Activated CD8-positive, alpha-beta T cell treated with anti-CD3 and anti-CD28 coated beads for 36 hours (primary cell): ENCODE measurements around the gene MYO6. TPM values are rescaled to one million over a fixed set of nuclear protein-coding genes. Genes with fewer than 3 reads are reported as not detected.

Source experiments
- ATAC-seq: fragments of 200-7000 bp; cut with Tn5 transposase; one replicate; pipeline ENCODE4 v1.10.0; 2021; ENCODE audit warnings: mild to moderate bottlenecking, moderate library complexity
- CTCF ChIA-PET: fragments of 350-600 bp; sonication (Branson Sonifier 250); formaldehyde crosslinking; loops from one replicate; lab custom pipeline; 2021; ENCODE audit warnings: antibody characterized with exemption; lab: Charles Lee
- POLR2A ChIA-PET: fragments of 350-600 bp; sonication (Branson Sonifier 250); formaldehyde crosslinking; loops from one replicate; lab custom pipeline; 2021; ENCODE audit warnings: antibody characterized with exemption; lab: Charles Lee
- DNase-seq: peaks from one replicate; pipeline ENCODE4 v3.0.0-alpha.2; 2020
- H3K27ac Mint-ChIP-seq: one replicate; pipeline ENCODE4 v1.8.0; 2021; ENCODE audit warnings: mild to moderate bottlenecking, mixed read lengths
- H3K27me3 Mint-ChIP-seq: one replicate; pipeline ENCODE4 v1.8.0; 2021; ENCODE audit warnings: mixed read lengths
- H3K36me3 Mint-ChIP-seq: one replicate; pipeline ENCODE4 v1.8.0; 2021; ENCODE audit warnings: low read depth, mixed read lengths
- H3K4me1 Mint-ChIP-seq: one replicate; pipeline ENCODE4 v1.8.0; 2021; ENCODE audit warnings: low read depth, mixed read lengths
- H3K4me3 Mint-ChIP-seq: one replicate; pipeline ENCODE4 v1.8.0; 2021; ENCODE audit warnings: mild to moderate bottlenecking, moderate library complexity, mixed read lengths
- H3K9me3 Mint-ChIP-seq: one replicate; pipeline ENCODE4 v1.8.0; 2021; ENCODE audit warnings: mixed read lengths
- CTCF ChIP-seq: fragments of 200-600 bp; IDR thresholded peaks from one replicate; pipeline ENCODE4 v1.8.0; 2022; ENCODE audit warnings: antibody characterized with exemption, mild to moderate bottlenecking
- intact Hi-C: fragments of 100-400 bp; cut with micrococcal nuclease; formaldehyde crosslinking; loops from one replicate; pipeline ENCODE4 v1.10.0; 2022
- total RNA-seq, 2 experiments: library from RNA; stranded (reverse); gene quantifications; one replicate each; pipeline ENCODE4 v1.2.3, GENCODE V29; 2021

Gene MYO6
- total RNA-seq, 2 experiments from 2014 or later, result 1.4 TPM

- H3K36me3 Mint-ChIP-seq, result no peaks in the 10 kb centered on the region
- H3K4me3 Mint-ChIP-seq, result no peak overlapping the region
- intact Hi-C loops, result no loop called here
- peak; percentile 94 for ATAC-seq
- no peaks in the 10 kb centered on the region for H3K9me3 Mint-ChIP-seq
- H3K27ac Mint-ChIP-seq, result no peak overlapping the region
- POLR2A ChIA-PET, result no interaction called here
- peak; percentile 54 for DNase-seq
- H3K27me3 Mint-ChIP-seq, result no peaks in the 10 kb centered on the region
- CTCF ChIA-PET, result no interaction called here
- H3K4me1 Mint-ChIP-seq, result peaks cover 10% of the 10 kb centered on the region
- TF ChIP-seq CTCF, result no peak
Observed at GRCh38 chr6:75830959-75831885, 82.2 kb downstream of the MYO6 start.

- DNase-seq (no peak), ATAC-seq (no peak)
- CTCF ChIA-PET, result no interaction called here
- intact Hi-C loops, result no loop called here
- Mint-ChIP-seq H3K27me3 (no peaks in the 10 kb centered on the region), H3K4me1 (peaks cover 10% of the 10 kb centered on the region), H3K4me3 (no peak overlapping the region), H3K27ac (no peak overlapping the region), H3K9me3 (no peaks in the 10 kb centered on the region), H3K36me3 (no peaks in the 10 kb centered on the region)
- TF ChIP-seq CTCF, result no peak
- POLR2A ChIA-PET, result no interaction called here
Observed at GRCh38 chr6:75834447-75834846, 85.4 kb downstream of the MYO6 start.

- Mint-ChIP-seq H3K4me3 (no peak overlapping the region), H3K9me3 (no peaks in the 10 kb centered on the region), H3K4me1 (no peaks in the 10 kb centered on the region), H3K27me3 (no peaks in the 10 kb centered on the region), H3K27ac (no peak overlapping the region), H3K36me3 (no peaks in the 10 kb centered on the region)
- TF ChIP-seq CTCF, result no peak
- ChIA-PET CTCF (interaction anchor here (1.1 kb wide), 1 partner anchor 20 kb away, joined by 3 read pairs; no protein-coding TSS in a partner anchor), POLR2A (no interaction called here)
- intact Hi-C loops, result no loop called here
- ATAC-seq (no peak), DNase-seq (no peak)
Observed at GRCh38 chr6:75842191-75842590, 93.2 kb downstream of the MYO6 start.

DNA sequence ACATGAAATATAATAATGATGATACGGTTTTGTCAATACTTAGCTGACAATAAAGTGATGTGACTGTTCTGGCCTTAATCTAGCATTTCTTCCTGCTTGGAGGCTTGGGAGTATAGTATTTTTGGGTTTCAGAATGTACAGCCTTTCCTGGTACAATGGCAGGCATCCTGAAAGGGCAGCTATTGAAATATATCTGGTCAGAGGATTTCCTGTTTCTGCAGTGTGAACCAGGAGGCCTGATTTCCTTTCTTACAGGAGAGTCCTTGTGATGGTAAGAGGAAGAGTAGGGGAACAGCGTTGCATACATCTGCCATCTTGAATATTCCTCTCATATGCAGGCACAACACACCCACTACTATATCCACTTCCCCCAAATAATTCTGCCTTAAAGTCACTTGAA, 93.7 kb downstream of the MYO6 start:
- H3K9me3 Mint-ChIP-seq, result no peaks in the 10 kb centered on the region
- CTCF ChIA-PET, result interaction anchor here (1.1 kb wide), 1 partner anchor 19 kb away, joined by 3 read pairs; no protein-coding TSS in a partner anchor

More for the DNA sequence above, 93.7 kb downstream of the MYO6 start:
- H3K36me3 Mint-ChIP-seq, result no peaks in the 10 kb centered on the region
- TF ChIP-seq CTCF, result no peak
- H3K4me3 Mint-ChIP-seq, result no peak overlapping the region
- POLR2A ChIA-PET, result no interaction called here
- H3K4me1 Mint-ChIP-seq, result no peaks in the 10 kb centered on the region
- peaks cover 1% of the 10 kb centered on the region for H3K27me3 Mint-ChIP-seq
- intact Hi-C loops, result no loop called here
- no peak for DNase-seq
- no peak for ATAC-seq
- no peak overlapping the region for H3K27ac Mint-ChIP-seq
